ENCODE results near the gene CSMD2.

CSMD2 gene

GRCh38 chr1:33608825-33609400 is 556.1 kb downstream of the CSMD2 start:
- H3K4me3 ChIP-seq (ENCODE audit: low read depth, low read length) = no peak overlapping the region
- TF ChIP-seq CTCF (IDR thresholded peaks at IDR 0.05; ENCODE audit: borderline replicate concordance, insufficient read depth, low read depth, low read length) = no peak

GRCh38 chr1:33607444-33608005 is 557.5 kb downstream of the CSMD2 start:
- H3K4me3 ChIP-seq (ENCODE audit: low read depth, low read length) = no peak overlapping the region
- no peak for TF ChIP-seq CTCF (IDR thresholded peaks at IDR 0.05; ENCODE audit: borderline replicate concordance, insufficient read depth, low read depth, low read length)

- no peak overlapping the region for H3K4me3 ChIP-seq (ENCODE audit: low read depth, low read length)
- no peak for TF ChIP-seq CTCF (IDR thresholded peaks at IDR 0.05; ENCODE audit: borderline replicate concordance, insufficient read depth, low read depth, low read length)
Measured at GRCh38 chr1:33606272-33606671, 558.8 kb downstream of the CSMD2 start.

GRCh38 chr1:33602271-33602670 is 562.8 kb downstream of the CSMD2 start:
- no peak overlapping the region for H3K4me3 ChIP-seq (ENCODE audit: low read depth, low read length)
- TF ChIP-seq CTCF (IDR thresholded peaks at IDR 0.05; ENCODE audit: borderline replicate concordance, insufficient read depth, low read depth, low read length) = no peak

GRCh38 chr1:33601751-33602150 is 563.3 kb downstream of the CSMD2 start:
- no peak for TF ChIP-seq CTCF (IDR thresholded peaks at IDR 0.05; ENCODE audit: borderline replicate concordance, insufficient read depth, low read depth, low read length)

GRCh38 chr1:33599516-33600115 is 565.4 kb downstream of the CSMD2 start:
- no peak for TF ChIP-seq CTCF (IDR thresholded peaks at IDR 0.05; ENCODE audit: borderline replicate concordance, insufficient read depth, low read depth, low read length)
- no peak overlapping the region for H3K4me3 ChIP-seq (ENCODE audit: low read depth, low read length)

More at GRCh38 chr1:33601751-33602150, 563.3 kb downstream of the CSMD2 start:
- no peak overlapping the region for H3K4me3 ChIP-seq (ENCODE audit: low read depth, low read length)

GRCh38 chr1:33588726-33589125 is 576.3 kb downstream of the CSMD2 start:
- no peak for TF ChIP-seq CTCF (IDR thresholded peaks at IDR 0.05; ENCODE audit: borderline replicate concordance, insufficient read depth, low read depth, low read length)
- H3K4me3 ChIP-seq (ENCODE audit: low read depth, low read length) = no peak overlapping the region

Measured in GM12875 (cell line).